Endodermal cell (in vitro differentiated cells): Measurements from ENCODE around the gene USP54. TPM values are rescaled to one million over a fixed set of nuclear protein-coding genes. Genes with fewer than 3 reads are reported as not detected.

Source experiments
- DNase-seq: peaks from one replicate; pipeline ENCODE4 v3.0.0-alpha.2; 2017
- H3K27ac ChIP-seq: 2 replicates; pipeline ENCODE4 v1.5.1; 2013; ENCODE audit warnings: mild to moderate bottlenecking, low read depth, low read length, moderate library complexity
- H3K27me3 ChIP-seq: 2 replicates; pipeline ENCODE4 v1.6.1; 2013; ENCODE audit warnings: mild to moderate bottlenecking, low read length, moderate library complexity; ENCODE audit not compliant: insufficient read depth, control insufficient read depth, poor library complexity, severe bottlenecking
- H3K36me3 ChIP-seq: 2 replicates; pipeline ENCODE4 v1.7.0; 2013; ENCODE audit warnings: mild to moderate bottlenecking, low read length, moderate library complexity; ENCODE audit not compliant: control insufficient read depth, insufficient read depth
- H3K4me1 ChIP-seq: one replicate; pipeline ENCODE4 v1.7.0; 2013; ENCODE audit warnings: low read length; ENCODE audit not compliant: control insufficient read depth, insufficient read depth
- H3K4me3 ChIP-seq: 2 replicates; pipeline ENCODE4 v1.5.1; 2013; ENCODE audit warnings: mild to moderate bottlenecking, low read length, moderate library complexity
- H3K9ac ChIP-seq: 2 replicates; pipeline ENCODE4 v1.6.1; 2013; ENCODE audit warnings: mild to moderate bottlenecking, low read length, moderate library complexity; ENCODE audit not compliant: poor library complexity, severe bottlenecking; ENCODE audit errors: extremely low read depth
- H3K9me3 ChIP-seq: 2 replicates; pipeline ENCODE4 v1.6.1; 2013; ENCODE audit warnings: mild to moderate bottlenecking, low read length, moderate library complexity; ENCODE audit not compliant: control insufficient read depth
- H3K27ac Mint-ChIP-seq: 2 replicates; pipeline ENCODE4 v1.8.0; 2020; ENCODE audit warnings: mixed read lengths
- H3K27me3 Mint-ChIP-seq: 2 replicates; pipeline ENCODE4 v1.8.0; 2021; ENCODE audit warnings: mild to moderate bottlenecking, mixed read lengths; ENCODE audit not compliant: insufficient read depth
- H3K36me3 Mint-ChIP-seq: 2 replicates; pipeline ENCODE4 v1.8.0; 2020; ENCODE audit warnings: low read depth, mixed read lengths
- H3K4me1 Mint-ChIP-seq: 2 replicates; pipeline ENCODE4 v1.8.0; 2020; ENCODE audit warnings: mixed read lengths
- H3K4me3 Mint-ChIP-seq: 2 replicates; pipeline ENCODE4 v1.8.0; 2020; ENCODE audit warnings: mild to moderate bottlenecking, moderate library complexity, mixed read lengths
- H3K9me3 Mint-ChIP-seq: 2 replicates; pipeline ENCODE4 v1.8.0; 2020; ENCODE audit warnings: mild to moderate bottlenecking, mixed read lengths
- WGBS, 2 experiments: methylation state at CpG; one replicate each; pipeline versions ENCODE4 v1.1.5 to v1.1.7; 2013; ENCODE audit warnings: missing lambda C conversion rate in 2 of 2, mixed read lengths in 1 of 2; ENCODE audit not compliant: insufficient coverage in 1 of 2, insufficient read length in 1 of 2; 5-methylcytosine and 5-hydroxymethylcytosine counted together
- total RNA-seq, 2 donors: library from RNA; stranded (reverse); fragmentation: NEBNext Ultra II Directional in 1 of 2; extraction: Animal tissue kit (Norgen Biotek cat#: 25700) in 1 of 2; gene quantifications; 2 replicates in 1 of 2; 3 replicates in 1 of 2; pipeline ENCODE4 v1.2.1, GENCODE V29; 2021
- TF ChIP-seq, protein P1 (sequence below): fragments of 200-600 bp; sonication (generic); conservative IDR thresholded peaks from 2 replicates; pipeline ENCODE4 v1.5.0; 2021; ENCODE audit warnings: antibody characterized with exemption, mild to moderate bottlenecking

Gene USP54
- total RNA-seq, 2 donors from 2014 or later = 89.5 to 110 TPM

DNA sequence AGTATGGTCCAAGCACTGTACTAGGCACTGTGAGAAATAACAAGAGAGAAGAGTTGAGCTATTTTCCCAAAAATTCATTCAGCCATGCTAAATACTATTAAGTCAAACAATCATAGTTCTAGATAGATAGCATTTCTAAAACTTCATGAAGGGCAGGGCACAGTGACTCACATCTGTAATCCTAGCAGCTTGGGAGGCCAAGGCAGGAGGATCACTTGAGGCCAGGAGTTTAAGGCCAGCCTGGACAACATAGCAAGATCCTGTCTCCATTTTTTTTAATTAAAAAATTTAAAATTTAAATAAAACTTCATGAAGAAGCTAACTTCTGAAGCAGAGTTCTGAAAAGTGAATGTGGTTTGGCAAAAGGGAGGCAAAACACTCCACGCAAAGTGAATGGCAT, 29.9 kb downstream of the USP54 start:
- 96 to 100% methylated on average over 1 of the region's 1 CpG for WGBS, 2 experiments
- H3K36me3 ChIP-seq = peaks cover 70% of the 10 kb centered on the region
- no peak overlapping the region for H3K9ac ChIP-seq
- Mint-ChIP-seq H3K27me3 (no peaks in the 10 kb centered on the region), H3K36me3 (peaks cover 49% of the 10 kb centered on the region), H3K4me3 (no peak overlapping the region), H3K4me1 (no peaks in the 10 kb centered on the region), H3K9me3 (no peaks in the 10 kb centered on the region), H3K27ac (no peak overlapping the region)
- TF ChIP-seq, protein P1, sequence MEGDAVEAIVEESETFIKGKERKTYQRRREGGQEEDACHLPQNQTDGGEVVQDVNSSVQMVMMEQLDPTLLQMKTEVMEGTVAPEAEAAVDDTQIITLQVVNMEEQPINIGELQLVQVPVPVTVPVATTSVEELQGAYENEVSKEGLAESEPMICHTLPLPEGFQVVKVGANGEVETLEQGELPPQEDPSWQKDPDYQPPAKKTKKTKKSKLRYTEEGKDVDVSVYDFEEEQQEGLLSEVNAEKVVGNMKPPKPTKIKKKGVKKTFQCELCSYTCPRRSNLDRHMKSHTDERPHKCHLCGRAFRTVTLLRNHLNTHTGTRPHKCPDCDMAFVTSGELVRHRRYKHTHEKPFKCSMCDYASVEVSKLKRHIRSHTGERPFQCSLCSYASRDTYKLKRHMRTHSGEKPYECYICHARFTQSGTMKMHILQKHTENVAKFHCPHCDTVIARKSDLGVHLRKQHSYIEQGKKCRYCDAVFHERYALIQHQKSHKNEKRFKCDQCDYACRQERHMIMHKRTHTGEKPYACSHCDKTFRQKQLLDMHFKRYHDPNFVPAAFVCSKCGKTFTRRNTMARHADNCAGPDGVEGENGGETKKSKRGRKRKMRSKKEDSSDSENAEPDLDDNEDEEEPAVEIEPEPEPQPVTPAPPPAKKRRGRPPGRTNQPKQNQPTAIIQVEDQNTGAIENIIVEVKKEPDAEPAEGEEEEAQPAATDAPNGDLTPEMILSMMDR = no peak
- H3K27ac ChIP-seq = no peak overlapping the region
- H3K27me3 ChIP-seq = no peaks in the 10 kb centered on the region
- no peak for DNase-seq
- no peaks in the 10 kb centered on the region for H3K9me3 ChIP-seq
- H3K4me1 ChIP-seq = no peaks in the 10 kb centered on the region
- no peak overlapping the region for H3K4me3 ChIP-seq

- peaks cover 43% of the 10 kb centered on the region for H3K36me3 Mint-ChIP-seq
- Histone ChIP-seq H3K9ac (no peak overlapping the region), H3K27ac (no peak overlapping the region), H3K4me3 (no peak overlapping the region), H3K4me1 (no peaks in the 10 kb centered on the region), H3K36me3 (peaks cover 55% of the 10 kb centered on the region), H3K9me3 (no peaks in the 10 kb centered on the region), H3K27me3 (no peaks in the 10 kb centered on the region)
- no peaks in the 10 kb centered on the region for H3K27me3 Mint-ChIP-seq
- no peak overlapping the region for H3K4me3 Mint-ChIP-seq
- H3K4me1 Mint-ChIP-seq = no peaks in the 10 kb centered on the region
- no peaks in the 10 kb centered on the region for H3K9me3 Mint-ChIP-seq
- no peak for DNase-seq
- no peak overlapping the region for H3K27ac Mint-ChIP-seq
- TF ChIP-seq, protein P1 = no peak
- WGBS, 2 experiments = 80 to 92% methylated on average over 1 to 6 of the region's 6 CpGs
Measured at GRCh38 chr10:73559590-73559989, 31.6 kb downstream of the USP54 start.

DNA sequence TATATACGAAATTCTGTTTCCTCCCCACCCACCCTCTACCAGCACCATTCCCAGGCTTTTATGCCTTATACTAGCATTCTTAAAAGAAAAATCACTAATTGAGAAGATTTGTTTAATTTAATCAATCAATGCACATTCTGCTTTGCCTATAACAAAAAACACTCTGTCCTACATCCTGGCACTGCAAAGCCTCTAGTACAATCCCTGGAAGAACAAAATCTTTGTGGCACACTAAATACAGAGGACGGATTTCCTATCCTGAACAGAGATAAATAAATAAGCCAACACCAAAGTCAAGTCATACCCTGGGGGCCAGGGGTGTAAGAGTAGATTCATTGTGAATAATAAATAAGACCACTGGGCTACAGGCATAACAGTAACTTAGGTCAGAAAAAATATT, 34.3 kb downstream of the USP54 start:
- DNase-seq = no peak
- Mint-ChIP-seq H3K27me3 (no peaks in the 10 kb centered on the region), H3K4me3 (no peak overlapping the region), H3K4me1 (peaks cover 18% of the 10 kb centered on the region), H3K36me3 (peaks cover 31% of the 10 kb centered on the region), H3K27ac (no peak overlapping the region), H3K9me3 (no peaks in the 10 kb centered on the region)
- H3K9me3 ChIP-seq = no peaks in the 10 kb centered on the region
- TF ChIP-seq, protein P1 = no peak
- no peak overlapping the region for H3K9ac ChIP-seq
- H3K27me3 ChIP-seq = no peaks in the 10 kb centered on the region
- H3K4me3 ChIP-seq = no peak overlapping the region
- no peak overlapping the region for H3K27ac ChIP-seq
- 100% methylated on average over 1 to 2 of the region's 2 CpGs for WGBS, 2 experiments
- H3K4me1 ChIP-seq = peaks cover 16% of the 10 kb centered on the region
- H3K36me3 ChIP-seq = peaks cover 36% of the 10 kb centered on the region
